Stimulated activated CD8-positive, alpha-beta memory T cell treated with anti-CD3 and anti-CD28 coated beads, Interleukin-2, amount 100 ng/mL, for 1 hour (primary cell): ENCODE measurements around the gene TBC1D13.
"Not testable (repeated sequence)": the region's sequence is repeated elsewhere in the genome, so short reads cannot be mapped to it uniquely, and the experiment has no call there.

Source experiments
- DNase-seq, 2 donors: peaks; one replicate each; pipeline ENCODE4 v3.0.0-alpha.2; 2020; ENCODE audit warnings: low read depth in 2 of 2

The TBC1D13 gene

GRCh38 chr9:128786681-128787601 is at the start of gene TBC1D13:
TSS of gene TBC1D13 (plus strand) at chr9:128787253. CDS start at chr9:128787354, 101 bp downstream.
- DNase-seq, result peak; percentile 84 to 86

- no peak for DNase-seq
Observed at GRCh38 chr9:128742401-128742800, 44.7 kb upstream of the TBC1D13 start.

GRCh38 chr9:128743421-128743820 is 43.6 kb upstream of the TBC1D13 start:
- no peak for DNase-seq

GRCh38 chr9:128747241-128747640 is 39.8 kb upstream of the TBC1D13 start:
- DNase-seq, result no peak

GRCh38 chr9:128750926-128751595 is 36.0 kb upstream of the TBC1D13 start:
- DNase-seq, result no peak

- DNase-seq, result no peak
Observed at GRCh38 chr9:128753627-128754026, 33.4 kb upstream of the TBC1D13 start.

GRCh38 chr9:128757602-128758001 is 29.5 kb upstream of the TBC1D13 start:
- DNase-seq, result no peak

- no peak for DNase-seq
Observed at GRCh38 chr9:128762671-128763449, 24.2 kb upstream of the TBC1D13 start.

- DNase-seq, result no peak
Observed at GRCh38 chr9:128764361-128764760, 22.7 kb upstream of the TBC1D13 start.

GRCh38 chr9:128765499-128765898 is 21.6 kb upstream of the TBC1D13 start:
- no peak for DNase-seq

GRCh38 chr9:128768606-128769005 is 18.4 kb upstream of the TBC1D13 start:
- DNase-seq, result no peak

GRCh38 chr9:128770286-128771030 is 16.6 kb upstream of the TBC1D13 start:
- DNase-seq, result no peak

- DNase-seq, result no peak
Observed at GRCh38 chr9:128771094-128771721, 15.8 kb upstream of the TBC1D13 start.

GRCh38 chr9:128771745-128772519 is 15.1 kb upstream of the TBC1D13 start, which contains the start of gene ZER1:
TSS of gene ZER1 (minus strand) at chr9:128771927. CDS start at chr9:128755565, 16,362 bp downstream.
- peak; percentile 87 to 89 for DNase-seq

- DNase-seq, result no peak
Observed at GRCh38 chr9:128773049-128773448, 14.0 kb upstream of the TBC1D13 start.

GRCh38 chr9:128774804-128775203 is 12.2 kb upstream of the TBC1D13 start:
- no peak for DNase-seq

GRCh38 chr9:128780093-128780492 is 7.0 kb upstream of the TBC1D13 start:
- DNase-seq, result not testable (repeated sequence)

GRCh38 chr9:128781187-128782070 is 5.6 kb upstream of the TBC1D13 start:
- DNase-seq, result no peak

GRCh38 chr9:128782669-128783068 is 4.4 kb upstream of the TBC1D13 start:
- no peak for DNase-seq
